HepG2 (cell line): ENCODE measurements around the gene ZBTB46. TPM values are rescaled to one million over a fixed set of nuclear protein-coding genes. Genes with fewer than 3 reads are reported as not detected.

Source experiments
- CBX1 ChIP-seq: IDR thresholded peaks from one replicate; pipeline ENCODE4 v1.6.1; 2016; ENCODE audit warnings: antibody characterized with exemption, low read depth
- CEBPZ ChIP-seq: IDR thresholded peaks from 2 replicates; pipeline ENCODE4 v1.6.1; 2012; ENCODE audit warnings: low read length, improper control_type of control experiment
- HDAC6 ChIP-seq: fragments of 200-600 bp; sonication (generic); IDR thresholded peaks from 2 replicates; pipeline ENCODE4 v1.7.0; 2017; ENCODE audit warnings: mild to moderate bottlenecking, antibody characterized with exemption, low read length, low read depth
- HINFP ChIP-seq: sonication (generic); formaldehyde crosslinking; IDR thresholded peaks from 2 replicates; pipeline ENCODE4 v1.4.0; 2020; ENCODE audit warnings: low read depth, mild to moderate bottlenecking, missing genetic modification reagents
- MEIS1 ChIP-seq: sonication (generic); formaldehyde crosslinking; IDR thresholded peaks from 2 replicates; pipeline ENCODE4 v1.9.0; 2021; ENCODE audit warnings: mild to moderate bottlenecking, missing genetic modification reagents, moderate library complexity, borderline replicate concordance
- MTF1 ChIP-seq: sonication (generic); formaldehyde crosslinking; IDR thresholded peaks from 2 replicates; pipeline ENCODE4 v1.5.0; 2020; ENCODE audit warnings: missing genetic modification reagents
- MZF1 ChIP-seq: sonication (generic); formaldehyde crosslinking; IDR thresholded peaks from 2 replicates; pipeline ENCODE4 v1.8.1; 2023; ENCODE audit warnings: mild to moderate bottlenecking, missing genetic modification reagents, borderline replicate concordance
- NFYC ChIP-seq: IDR thresholded peaks from 2 replicates; pipeline ENCODE4 v1.6.1; 2016; ENCODE audit warnings: missing genetic modification reagents, missing compliant biosample characterization
- PHF5A ChIP-seq: IDR thresholded peaks from one replicate; pipeline ENCODE4 v1.6.1; 2018; ENCODE audit warnings: low read depth, missing genetic modification reagents; ENCODE audit not compliant: unreplicated experiment
- RCOR2 ChIP-seq: IDR thresholded peaks from 2 replicates; pipeline ENCODE4 v1.6.1; 2016; ENCODE audit warnings: missing biosample characterization, missing genetic modification reagents
- SIN3B ChIP-seq: fragments of 150-350 bp; IDR thresholded peaks from 2 replicates; pipeline ENCODE4 v1.6.1; 2014; ENCODE audit warnings: low read length
- SP1 ChIP-seq, 2 experiments: fragments of 450-650 bp in 1 of 2; sonication (generic) in 1 of 2; formaldehyde crosslinking in 1 of 2; IDR thresholded peaks; 2 replicates each; pipeline versions ENCODE4 v1.4.0 to v1.6.1; 2016 to 2020; ENCODE audit warnings: missing genetic modification reagents in 1 of 2
- ZBTB20 ChIP-seq: sonication (generic); formaldehyde crosslinking; IDR thresholded peaks from 2 replicates; pipeline ENCODE4 v1.8.1; 2023; ENCODE audit warnings: missing genetic modification reagents, low read depth, mild to moderate bottlenecking, borderline replicate concordance
- ZBTB7B ChIP-seq: sonication (generic); formaldehyde crosslinking; IDR thresholded peaks from 2 replicates; pipeline ENCODE4 v1.4.0; 2020; ENCODE audit warnings: missing genetic modification reagents
- ZFY ChIP-seq: sonication (generic); formaldehyde crosslinking; IDR thresholded peaks from 2 replicates; pipeline ENCODE4 v1.4.0; 2020; ENCODE audit warnings: missing genetic modification reagents
- ZFYVE20 ChIP-seq: sonication (generic); formaldehyde crosslinking; IDR thresholded peaks from 2 replicates; pipeline ENCODE4 v1.8.0; 2023; ENCODE audit warnings: low read depth, mild to moderate bottlenecking, moderate library complexity, missing genetic modification reagents, borderline replicate concordance
- ZNF18 ChIP-seq: sonication (generic); formaldehyde crosslinking; IDR thresholded peaks from 2 replicates; pipeline ENCODE4 v1.8.0; 2022; ENCODE audit warnings: mild to moderate bottlenecking, missing genetic modification reagents; ENCODE audit not compliant: insufficient replicate concordance
- ZNF207 ChIP-seq: fragments of 450-650 bp; IDR thresholded peaks from 2 replicates; pipeline ENCODE4 v1.6.1; 2016; ENCODE audit warnings: antibody characterized with exemption, borderline replicate concordance
- ZNF235 ChIP-seq: sonication (generic); formaldehyde crosslinking; IDR thresholded peaks from 2 replicates; pipeline ENCODE4 v1.8.1; 2023; ENCODE audit warnings: mild to moderate bottlenecking, missing genetic modification reagents, borderline replicate concordance
- ZSCAN20 ChIP-seq: sonication (generic); formaldehyde crosslinking; IDR thresholded peaks from 2 replicates; pipeline ENCODE4 v1.4.0; 2020; ENCODE audit warnings: missing genetic modification reagents, mild to moderate bottlenecking, borderline replicate concordance
- ZSCAN21 ChIP-seq: sonication (generic); formaldehyde crosslinking; IDR thresholded peaks from 2 replicates; pipeline ENCODE4 v1.8.0; 2022; ENCODE audit warnings: mild to moderate bottlenecking, missing genetic modification reagents, moderate library complexity, borderline replicate concordance
- polyA plus RNA-seq, 8 experiments: library from polyadenylated mRNA; depleted of rRNA in 3 of 8; stranded (reverse) in 7 of 8; unstranded in 1 of 8; fragments of >200 nt; fragmentation: Illumina TruSeq in 4 of 8; extraction: Trizol in 4 of 8; gene quantifications; 2 replicates each; pipeline versions ENCODE4 v1.2.1 to v1.2.3, GENCODE V29; 2011 to 2016; ENCODE audit warnings: low read depth in 4 of 8, missing spikeins in 1 of 8, mixed read lengths in 1 of 8; ENCODE audit not compliant: insufficient read depth in 1 of 8
- total RNA-seq, 5 experiments: library from RNA; depleted of rRNA; stranded (reverse); fragments of >200 nt; fragmentation: Illumina TruSeq; extraction: Trizol; gene quantifications; 2 replicates each; pipeline ENCODE4 v1.2.3, GENCODE V29; 2016; ENCODE audit warnings: low read depth in 1 of 5

The ZBTB46 gene
- total and polyA plus RNA-seq, 2 of the 13 experiments (the other 11 are each of a cell fraction or from before 2014, with no cell fraction given): 1.6 to 13.5 TPM

- no peak for TF ChIP-seq ZFYVE20 (CRISPR knock-in tag)
- no peak for TF ChIP-seq HDAC6
- TF ChIP-seq ZSCAN21 (CRISPR knock-in tag): no peak; the same call in 1 of the 2 replicates
- no peak for TF ChIP-seq PHF5A (CRISPR knock-in tag)
- no peak for TF ChIP-seq MZF1 (CRISPR knock-in tag)
- TF ChIP-seq ZSCAN20: no peak
- no peak for TF ChIP-seq CEBPZ
- TF ChIP-seq ZNF18 (CRISPR knock-in tag): no peak
- no peak for TF ChIP-seq MEIS1
- TF ChIP-seq ZNF207: no peak
- no peak for TF ChIP-seq CBX1
- TF ChIP-seq ZBTB20 (CRISPR knock-in tag): no peak
- no peak for TF ChIP-seq ZNF235
- 0 out of 2 replicates have a peak, but pooled peaks have one; percentile 48 for TF ChIP-seq HINFP (CRISPR knock-in tag)
- TF ChIP-seq ZBTB7B: no peak; the same call in 1 of the 2 replicates
- TF ChIP-seq RCOR2: no peak
- no peak for TF ChIP-seq SIN3B
- TF ChIP-seq NFYC (CRISPR knock-in tag): no peak
- no peak for TF ChIP-seq SP1 (IDR thresholded peaks at IDR 0.05)
- no peak for TF ChIP-seq SP1 (CRISPR knock-in tag; IDR thresholded peaks at IDR 0.05)
- no peak for TF ChIP-seq MTF1
- TF ChIP-seq ZFY (CRISPR knock-in tag): 0 out of 2 replicates have a peak, but pooled peaks have one; percentile 29
These were observed 26.8 kb upstream of the ZBTB46 start (continued) for GRCh38 chr20:63857764-63858392.
